ENCODE results near the gene QSOX2.

QSOX2 gene

DNA sequence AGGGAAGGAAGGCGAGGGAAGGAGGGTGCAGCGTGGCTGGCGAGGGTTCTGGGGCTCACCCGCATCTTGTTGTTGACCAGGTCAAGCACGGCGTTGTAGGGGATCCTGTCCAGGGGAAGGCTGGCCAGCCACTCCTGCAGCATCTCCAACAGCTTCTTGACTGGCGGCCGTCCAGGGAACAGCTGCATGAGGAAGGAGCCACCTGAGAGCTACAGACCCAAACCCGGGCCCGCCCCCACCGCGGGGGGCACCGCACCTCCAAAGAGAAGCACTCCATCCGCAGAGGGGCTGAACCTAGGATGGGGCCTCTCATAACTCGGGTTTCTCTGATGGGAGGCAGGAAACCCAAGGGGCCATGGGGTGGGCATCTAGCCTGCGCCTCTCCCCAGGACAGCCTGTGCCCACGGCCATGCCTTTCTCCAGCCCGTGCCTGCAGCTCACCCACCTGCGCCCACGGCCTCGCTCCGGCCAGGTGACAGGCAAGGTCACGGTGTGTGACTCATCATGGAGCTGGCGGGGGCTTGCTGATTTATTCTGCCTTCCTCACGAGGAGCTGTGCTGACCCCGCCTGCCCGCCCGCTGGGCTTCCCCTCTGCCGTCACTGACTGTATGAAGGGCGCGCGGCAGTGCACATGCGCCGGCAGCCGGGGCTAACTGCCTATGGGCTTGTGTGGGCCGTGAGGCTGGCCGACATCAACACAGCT lies 28.9 kb downstream of the QSOX2 start:
- no peak overlapping the region for H3K27ac Mint-ChIP-seq
- peaks cover 5% of the 10 kb centered on the region for H3K4me1 Mint-ChIP-seq
- H3K9me3 Mint-ChIP-seq: no peaks in the 10 kb centered on the region
- H3K4me3 Mint-ChIP-seq: no peak overlapping the region
- ATAC-seq (no peak), DNase-seq (no peak)
- no peaks in the 10 kb centered on the region for H3K27me3 Mint-ChIP-seq

DNA sequence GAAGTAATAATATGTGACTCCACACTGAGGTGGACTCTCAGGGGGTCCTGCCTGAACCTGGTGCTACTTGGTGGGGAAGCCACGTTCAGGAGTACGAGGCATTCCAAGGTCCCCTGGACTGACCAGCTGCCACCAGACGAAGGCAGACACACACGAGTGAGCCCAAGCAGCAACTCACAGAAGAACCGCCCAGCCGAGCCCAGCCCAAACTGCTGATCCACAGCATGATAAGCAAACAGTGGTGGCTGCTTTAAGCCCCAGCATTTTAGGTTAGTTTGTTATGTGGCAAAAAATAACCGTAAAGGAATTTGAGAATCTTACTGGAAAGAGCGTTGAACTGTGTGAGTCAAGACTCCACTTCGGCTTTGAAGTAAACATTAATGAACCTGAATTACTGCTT lies 31.9 kb downstream of the QSOX2 start:
- Mint-ChIP-seq H3K27me3 (no peaks in the 10 kb centered on the region), H3K4me3 (no peak overlapping the region), H3K4me1 (no peaks in the 10 kb centered on the region), H3K27ac (no peak overlapping the region), H3K9me3 (no peaks in the 10 kb centered on the region)
- no peak for ATAC-seq
- no peak for DNase-seq

DNA sequence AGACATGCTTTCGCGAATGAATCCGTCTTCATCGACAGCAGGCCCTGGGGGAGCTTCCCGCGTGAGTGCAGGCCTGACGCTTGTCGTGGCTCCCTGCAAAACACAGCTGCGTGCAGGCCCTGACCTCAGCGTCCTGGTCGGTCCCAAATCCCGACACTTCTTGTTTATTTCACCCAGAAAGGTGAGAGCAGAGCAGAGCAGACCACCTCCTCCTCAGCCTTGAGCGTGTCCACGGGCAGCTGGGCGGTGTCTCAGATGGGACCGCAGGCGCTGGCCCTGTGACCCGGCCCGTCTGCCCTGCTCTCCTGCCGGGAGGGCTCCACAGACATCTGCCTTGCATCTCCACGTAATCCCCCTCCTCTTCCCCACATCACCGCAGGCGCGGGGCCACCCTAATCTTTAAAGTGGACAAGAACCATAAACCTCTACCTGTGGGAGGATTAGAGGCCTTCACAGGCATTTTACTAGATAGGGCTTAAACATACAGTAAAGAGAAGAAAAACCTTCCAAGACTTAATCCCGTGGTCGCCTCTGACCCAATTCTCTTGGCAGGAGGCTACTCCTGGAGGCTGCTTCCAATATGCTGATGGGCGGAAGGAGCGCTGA lies 33.2 kb downstream of the QSOX2 start:
- DNase-seq (no peak), ATAC-seq (no peak)
- Mint-ChIP-seq H3K27ac (no peak overlapping the region), H3K4me1 (no peaks in the 10 kb centered on the region), H3K4me3 (no peak overlapping the region), H3K27me3 (no peaks in the 10 kb centered on the region), H3K9me3 (no peaks in the 10 kb centered on the region)

DNA sequence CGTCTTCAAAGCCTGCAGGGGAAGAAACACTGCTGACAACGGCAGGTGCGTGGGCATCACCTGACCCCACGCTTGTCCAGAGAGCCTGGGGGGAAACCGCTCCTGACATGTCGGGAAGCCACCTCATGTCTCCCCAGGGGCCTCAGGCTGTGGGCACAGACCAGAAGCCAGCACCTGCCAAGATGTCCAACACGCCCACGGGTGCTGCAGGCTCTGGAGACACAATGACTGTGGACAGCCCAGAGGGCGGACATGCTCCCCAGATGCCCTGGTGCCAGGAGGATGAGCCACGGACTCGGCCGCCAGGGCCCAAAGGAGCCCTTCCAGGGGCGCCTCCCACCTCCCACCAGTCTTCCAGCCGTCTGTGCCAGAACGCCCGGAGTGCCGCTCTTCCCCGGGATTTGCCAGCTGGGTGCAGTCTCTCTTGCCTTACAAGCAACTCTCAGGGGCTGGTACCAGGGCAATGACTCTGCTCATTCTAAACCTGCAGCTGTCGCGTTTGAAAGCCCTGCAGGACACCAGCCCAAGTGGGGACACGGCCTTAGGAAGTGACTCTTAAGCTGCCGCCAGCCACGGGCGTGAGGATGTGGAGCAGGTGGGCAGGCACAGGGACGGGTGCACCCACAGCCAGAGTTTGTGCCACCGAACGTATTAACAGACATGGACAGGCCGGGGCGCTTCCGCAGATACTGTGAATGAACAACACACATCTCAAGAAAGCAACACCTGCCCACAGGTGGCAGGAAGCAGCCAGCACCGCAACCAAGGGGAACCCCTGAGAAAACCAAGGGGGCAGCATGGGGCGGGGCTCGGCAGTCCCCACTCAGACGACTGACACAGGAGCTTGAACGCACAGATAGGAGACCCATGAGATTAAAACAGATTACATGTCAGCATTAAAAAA lies 33.9 kb downstream of the QSOX2 start:
- Mint-ChIP-seq H3K27me3 (no peaks in the 10 kb centered on the region), H3K4me3 (no peak overlapping the region), H3K9me3 (no peaks in the 10 kb centered on the region), H3K27ac (no peak overlapping the region), H3K4me1 (no peaks in the 10 kb centered on the region)
- DNase-seq (no peak), ATAC-seq (no peak)

DNA sequence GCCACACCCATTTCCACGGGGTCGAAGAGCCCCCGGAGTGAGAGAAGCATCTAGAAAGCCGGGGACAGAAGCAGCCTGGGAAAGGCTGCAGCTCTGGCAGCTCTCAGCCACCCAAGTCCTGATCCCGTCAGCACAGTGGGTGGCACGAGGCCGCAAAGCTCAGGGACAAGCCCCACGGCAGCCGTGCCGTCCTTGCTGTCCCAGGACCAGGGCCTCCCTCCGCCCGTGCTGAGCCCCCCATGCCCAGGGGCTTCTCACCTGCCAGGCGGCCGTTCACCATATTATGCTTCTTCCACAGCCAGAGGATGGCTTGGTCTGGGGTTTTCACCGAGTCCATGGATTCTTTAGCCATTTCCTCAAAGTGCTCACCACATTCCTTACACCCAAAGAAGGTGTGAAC lies 34.6 kb downstream of the QSOX2 start:
- ATAC-seq (no peak), DNase-seq (no peak)
- H3K27ac Mint-ChIP-seq: peak overlapping the region in 1 of 2 donors; percentile 15
- H3K4me1 Mint-ChIP-seq: no peaks in the 10 kb centered on the region
- no peaks in the 10 kb centered on the region for H3K9me3 Mint-ChIP-seq
- H3K27me3 Mint-ChIP-seq: peaks cover 4% of the 10 kb centered on the region
- H3K4me3 Mint-ChIP-seq: no peak overlapping the region

DNA sequence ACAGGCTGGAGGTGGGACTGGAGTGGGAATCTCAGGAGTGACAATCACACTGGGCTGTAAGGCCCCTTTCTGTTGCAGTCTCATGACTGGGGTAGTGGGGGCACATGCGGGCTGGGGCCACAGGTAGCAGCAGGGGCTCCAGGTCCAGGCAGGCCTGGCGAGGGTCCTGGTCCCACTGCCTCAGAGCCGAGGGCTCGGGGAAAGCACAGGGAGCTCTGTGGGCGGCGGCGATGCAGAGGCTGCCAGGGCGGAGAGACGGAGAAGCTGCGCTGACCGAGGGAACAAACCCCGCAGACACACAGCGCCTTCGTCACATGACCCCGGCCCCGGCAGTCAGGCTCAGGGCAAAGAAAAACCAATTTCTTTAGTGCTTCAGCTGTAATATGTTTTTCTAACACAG lies 35.3 kb downstream of the QSOX2 start:
- DNase-seq: no peak
- no peak for ATAC-seq
- Mint-ChIP-seq H3K9me3 (no peaks in the 10 kb centered on the region), H3K27ac (no peak overlapping the region), H3K4me1 (no peaks in the 10 kb centered on the region), H3K4me3 (no peak overlapping the region), H3K27me3 (peaks cover 10% of the 10 kb centered on the region)

DNA sequence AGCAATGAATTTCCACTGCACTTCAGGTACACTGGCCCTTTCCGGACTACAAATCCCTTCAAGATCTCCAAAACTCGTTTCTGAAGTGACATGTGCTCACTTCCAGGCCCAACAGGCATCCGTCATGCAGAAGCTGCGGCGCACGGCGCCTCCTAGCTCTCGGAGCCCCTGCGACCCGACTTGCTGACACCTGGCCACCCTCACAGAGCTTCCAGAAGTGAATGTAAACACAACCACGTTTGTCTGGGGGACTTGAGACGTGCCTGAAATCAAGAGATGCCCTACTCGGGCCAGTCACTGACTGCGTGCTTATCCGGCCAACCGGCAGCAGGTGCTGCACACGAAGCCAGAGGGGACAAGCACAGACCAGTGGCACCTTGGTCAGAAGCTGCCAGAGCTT lies 35.8 kb downstream of the QSOX2 start:
- ATAC-seq (no peak), DNase-seq (no peak)
- H3K27ac Mint-ChIP-seq: no peak overlapping the region
- peaks cover 15% of the 10 kb centered on the region for H3K27me3 Mint-ChIP-seq
- H3K9me3 Mint-ChIP-seq: no peaks in the 10 kb centered on the region
- H3K4me3 Mint-ChIP-seq: no peak overlapping the region
- H3K4me1 Mint-ChIP-seq: no peaks in the 10 kb centered on the region

DNA sequence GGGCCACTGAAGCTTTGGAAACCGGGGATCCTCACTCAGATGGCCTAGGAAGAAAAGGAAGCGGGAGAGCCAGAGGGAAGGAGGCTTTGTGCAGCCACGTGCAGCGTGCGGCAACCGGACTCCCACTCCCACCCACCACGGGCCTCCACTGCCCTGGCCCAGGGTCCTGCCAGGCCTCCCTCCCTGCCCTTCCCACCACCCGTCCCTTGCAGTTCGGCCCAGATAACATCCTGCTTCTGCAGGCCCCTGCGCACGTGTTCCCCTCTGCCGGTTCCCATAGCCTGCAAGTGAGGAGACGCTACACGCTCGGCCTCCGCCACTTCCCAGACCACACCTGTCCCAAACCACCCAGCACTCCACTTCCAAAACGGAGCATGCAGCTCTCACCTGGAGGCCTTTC lies 36.4 kb downstream of the QSOX2 start:
- no peak for DNase-seq
- no peak for ATAC-seq
- no peaks in the 10 kb centered on the region for H3K9me3 Mint-ChIP-seq
- H3K4me3 Mint-ChIP-seq: no peak overlapping the region
- H3K27me3 Mint-ChIP-seq: peaks cover 21% of the 10 kb centered on the region
- H3K4me1 Mint-ChIP-seq: no peaks in the 10 kb centered on the region
- H3K27ac Mint-ChIP-seq: no peak overlapping the region

DNA sequence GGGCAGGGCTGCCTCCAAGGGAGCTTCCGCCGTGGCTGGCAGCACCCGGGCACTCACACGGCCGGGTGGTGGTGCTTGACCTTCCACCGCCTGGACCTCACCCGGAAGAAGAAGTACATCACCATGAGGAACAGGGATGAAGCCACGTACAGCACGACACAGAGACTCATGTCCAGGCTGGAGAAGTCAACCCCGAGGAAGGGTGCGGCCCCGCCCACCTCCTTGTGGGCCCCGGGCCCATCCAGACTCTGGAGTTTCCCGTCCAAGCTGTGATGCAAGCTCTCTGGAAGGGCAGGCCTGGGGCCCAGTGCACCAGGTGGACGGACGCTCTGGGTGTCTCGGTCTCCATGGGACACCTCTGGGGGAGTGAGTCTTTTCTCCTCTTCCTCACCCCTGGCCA lies 36.9 kb downstream of the QSOX2 start:
- ATAC-seq: no peak
- peaks cover 26% of the 10 kb centered on the region for H3K27me3 Mint-ChIP-seq
- no peaks in the 10 kb centered on the region for H3K9me3 Mint-ChIP-seq
- no peak overlapping the region for H3K27ac Mint-ChIP-seq
- H3K4me3 Mint-ChIP-seq: no peak overlapping the region
- peaks cover 1% of the 10 kb centered on the region for H3K4me1 Mint-ChIP-seq
- DNase-seq: no peak

DNA sequence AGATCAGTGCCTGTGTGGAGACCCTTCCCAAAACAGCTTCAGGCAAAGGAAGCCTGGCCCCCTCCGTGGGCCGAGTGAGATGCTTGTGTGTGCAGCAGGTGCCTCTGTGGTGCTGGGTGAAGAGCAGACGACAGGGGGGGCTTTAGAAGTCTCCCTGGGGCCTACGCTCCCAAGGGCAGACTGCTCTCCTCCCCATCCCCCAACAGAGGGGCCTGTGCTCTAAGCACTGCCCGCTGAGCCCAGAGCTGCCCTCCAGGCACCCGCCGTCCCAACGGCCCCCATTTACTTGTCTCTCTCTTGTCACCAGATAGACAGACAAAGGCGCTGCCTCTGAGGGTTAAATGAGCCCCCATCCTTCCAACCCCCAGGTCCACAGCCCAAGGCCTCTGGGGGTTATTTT lies 38.0 kb downstream of the QSOX2 start:
- no peaks in the 10 kb centered on the region for H3K9me3 Mint-ChIP-seq
- peaks cover 37% of the 10 kb centered on the region for H3K27me3 Mint-ChIP-seq
- H3K4me3 Mint-ChIP-seq: no peak overlapping the region
- DNase-seq: no peak
- H3K4me1 Mint-ChIP-seq: peaks cover 6% of the 10 kb centered on the region
- ATAC-seq: no peak
- no peak overlapping the region for H3K27ac Mint-ChIP-seq

DNA sequence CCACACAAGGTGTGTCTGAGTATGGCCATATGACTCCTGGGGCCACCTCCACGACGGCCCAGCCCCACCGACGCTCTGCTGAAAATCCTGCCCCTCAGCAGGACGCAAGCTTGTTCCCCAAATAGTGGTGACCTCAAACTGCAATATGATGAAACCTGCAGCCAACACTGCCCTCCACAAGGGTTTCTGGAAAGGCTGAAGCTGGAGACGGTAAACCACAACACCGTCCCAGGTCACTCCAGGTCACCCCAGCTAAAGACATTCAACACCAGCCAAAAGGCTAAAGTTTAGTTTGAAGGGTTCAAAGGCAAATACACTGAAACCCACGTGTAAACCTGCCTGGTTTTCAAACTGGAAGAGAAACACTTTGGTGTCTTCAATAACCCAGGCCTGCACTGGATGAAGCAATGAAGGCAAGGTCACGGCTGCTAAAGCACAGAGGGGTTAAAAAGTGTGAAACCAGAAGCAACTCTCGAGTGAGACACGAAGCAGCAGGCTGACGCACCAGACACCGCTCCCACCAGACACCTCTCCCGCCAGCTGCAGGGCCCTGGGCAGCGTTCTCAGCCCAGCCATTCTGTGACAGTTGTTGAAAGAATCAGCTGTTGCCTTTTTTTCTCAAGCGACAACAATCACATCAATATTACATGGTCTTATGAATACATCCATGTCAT lies 38.9 kb downstream of the QSOX2 start:
- Mint-ChIP-seq H3K4me3 (no peak overlapping the region), H3K4me1 (peaks cover 6% of the 10 kb centered on the region), H3K27me3 (peaks cover 46% of the 10 kb centered on the region), H3K27ac (no peak overlapping the region), H3K9me3 (no peaks in the 10 kb centered on the region)
- ATAC-seq (no peak), DNase-seq (no peak)

DNA sequence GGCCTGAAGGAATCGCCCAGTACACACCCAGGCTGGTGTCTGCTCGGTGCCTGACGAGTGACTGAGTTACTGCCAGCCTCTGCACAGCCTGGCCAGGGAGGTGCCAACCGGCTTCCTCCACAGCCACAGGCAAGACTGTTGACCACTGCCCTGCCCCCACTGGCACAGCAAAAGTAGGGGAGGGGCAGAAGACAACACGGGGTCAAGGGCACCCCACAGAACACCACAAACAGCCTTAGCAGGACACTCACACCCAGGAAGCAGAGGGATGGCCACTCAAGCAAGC lies 40.0 kb downstream of the QSOX2 start:
- Mint-ChIP-seq H3K27ac (no peak overlapping the region), H3K4me3 (no peak overlapping the region), H3K4me1 (peaks cover 6% of the 10 kb centered on the region), H3K27me3 (peaks cover 57% of the 10 kb centered on the region), H3K9me3 (no peaks in the 10 kb centered on the region)
- DNase-seq (no peak), ATAC-seq (peak; percentile 7)

DNA sequence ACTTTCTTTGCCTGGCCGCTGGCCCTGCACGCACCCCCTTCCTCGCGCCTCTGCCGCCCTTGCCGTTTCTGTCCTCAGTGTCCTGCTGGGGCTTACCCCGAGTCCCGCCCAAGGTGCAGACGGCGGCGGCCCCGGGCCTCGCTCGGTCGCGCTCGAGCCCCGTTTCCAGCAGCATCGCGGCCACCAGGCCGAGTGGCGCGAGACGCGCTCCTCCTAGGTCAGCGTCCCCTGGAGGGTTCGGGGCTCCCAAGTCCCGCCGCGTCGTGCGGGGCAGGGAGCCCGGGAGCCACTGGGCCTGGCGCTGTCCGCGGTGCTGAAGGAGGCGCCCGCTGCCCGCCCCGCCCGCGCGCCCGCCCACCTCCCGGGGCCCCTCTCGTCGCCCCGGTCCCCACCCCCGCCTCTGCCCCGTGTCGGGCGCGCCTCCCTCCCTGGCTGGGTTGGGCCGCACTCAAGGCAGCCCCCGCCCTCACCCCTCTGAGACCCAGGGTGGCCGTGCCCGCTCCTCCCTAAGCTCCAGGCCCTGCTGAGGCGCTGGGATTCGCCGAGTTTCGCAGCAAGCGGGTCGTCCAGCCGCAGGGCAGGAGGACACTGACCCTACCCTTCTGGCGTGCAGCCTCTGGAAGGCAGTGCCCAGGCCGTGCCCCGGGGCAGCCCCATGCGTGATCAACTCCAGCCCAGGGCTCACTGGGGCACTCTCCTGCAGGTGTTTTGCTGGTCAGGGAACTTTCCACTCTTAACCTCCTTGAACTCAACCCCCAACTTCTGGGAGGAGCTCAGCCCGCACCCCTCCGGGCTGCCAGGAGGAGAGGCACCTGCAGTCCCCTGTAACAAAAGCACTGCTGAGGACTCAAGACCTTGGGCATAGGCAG lies 40.5 kb downstream of the QSOX2 start, which contains the start of gene LHX3:
TSS of gene LHX3 (minus strand) at position 291 of the 869 bp plus-strand sequence. CDS start at position 175, 116 bp downstream.
- DNase-seq (no peak), ATAC-seq (peak; percentile 50)
- H3K9me3 Mint-ChIP-seq: no peaks in the 10 kb centered on the region
- peaks cover 6% of the 10 kb centered on the region for H3K4me1 Mint-ChIP-seq
- H3K27me3 Mint-ChIP-seq: peaks cover 62% of the 10 kb centered on the region
- no peak within 1 kb of the TSS for H3K4me3 Mint-ChIP-seq
- H3K27ac Mint-ChIP-seq: peak within 1 kb of the TSS in 1 of 2 donors; percentile 19

DNA sequence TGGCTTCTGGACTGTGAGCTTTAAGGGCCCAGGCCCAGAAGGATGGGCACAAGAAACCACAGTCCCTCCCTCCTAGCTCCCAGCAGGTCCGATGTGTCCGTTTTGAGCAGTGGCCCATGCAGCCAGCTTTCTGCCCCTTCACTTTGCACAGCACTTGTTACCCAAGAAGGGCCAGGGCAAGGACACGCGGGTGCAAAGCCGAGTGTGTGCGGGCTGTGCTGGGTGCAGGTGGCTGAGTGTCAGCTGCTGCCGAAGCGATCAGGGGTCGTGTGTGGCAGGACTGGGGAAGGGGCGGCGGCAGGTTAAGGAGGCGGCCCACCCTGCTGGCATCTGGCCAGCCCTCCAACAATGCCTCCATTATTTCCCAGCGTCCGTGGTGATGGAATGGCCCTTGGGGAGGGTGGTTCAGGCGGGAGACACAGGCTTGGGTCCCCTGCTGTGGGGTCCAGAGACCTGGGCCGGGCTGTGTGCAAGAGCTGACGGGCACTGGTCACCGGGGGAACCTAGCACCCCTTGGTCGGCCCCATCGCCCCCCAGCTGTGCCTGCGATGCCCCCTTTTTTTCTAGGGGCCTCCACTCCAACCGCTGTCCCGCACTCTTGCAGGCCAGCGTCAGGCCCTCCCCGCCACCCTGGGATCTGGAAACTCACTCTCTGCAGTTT lies 41.3 kb downstream of the QSOX2 start:
- DNase-seq (no peak), ATAC-seq (peak; percentile 7)
- H3K4me1 Mint-ChIP-seq: peaks cover 6% of the 10 kb centered on the region
- H3K27ac Mint-ChIP-seq: peak overlapping the region in 1 of 2 donors; percentile 19
- H3K9me3 Mint-ChIP-seq: no peaks in the 10 kb centered on the region
- no peak overlapping the region for H3K4me3 Mint-ChIP-seq
- H3K27me3 Mint-ChIP-seq: peaks cover 70% of the 10 kb centered on the region
